ENCODE measurements around the gene TRIM33.

GRCh38 chr1:114511032-114511785, at the start of gene TRIM33:
- no peak for TF ChIP-seq CTCF (conservative IDR thresholded peaks at IDR 0.05; ENCODE audit: low read depth, low read length)
- no peak for TF ChIP-seq EZH2 (IDR thresholded peaks at IDR 0.05; ENCODE audit: borderline replicate concordance, low read depth, low read length, poor library complexity, severe bottlenecking)
